GM12891 (cell line): ENCODE data around the gene NTRK3.

Source experiments
- DNase-seq: peaks from one replicate; pipeline ENCODE4 v3.0.0; 2011; ENCODE audit warnings: low spot score; ENCODE audit not compliant: insufficient read length
- FAIRE-seq: peaks from 2 replicates; lab custom pipeline; 2011; peaks lifted over from hg19 to GRCh38; lab: Jason Lieb, UNC
- PAX5 ChIP-seq: IDR thresholded peaks from 2 replicates; pipeline ENCODE4 v1.6.1; 2011; ENCODE audit warnings: low read length, moderate library complexity, mild to moderate bottlenecking; ENCODE audit not compliant: insufficient read depth, severe bottlenecking
- POLR2A ChIP-seq: IDR thresholded peaks from 2 replicates; pipeline ENCODE4 v1.6.1; 2011; ENCODE audit warnings: low read depth, low read length, control low read depth
- POLR2AphosphoS5 ChIP-seq: IDR thresholded peaks from 2 replicates; pipeline ENCODE4 v1.6.1; 2011; ENCODE audit warnings: low read depth, low read length, control low read depth
- POU2F2 ChIP-seq: IDR thresholded peaks from 2 replicates; pipeline ENCODE4 v1.6.1; 2011; ENCODE audit warnings: low read depth, mild to moderate bottlenecking, control low read depth, low read length, moderate library complexity
- SPI1 ChIP-seq: IDR thresholded peaks from 2 replicates; pipeline ENCODE4 v1.6.1; 2011; ENCODE audit warnings: low read depth, low read length, control low read depth
- TAF1 ChIP-seq: IDR thresholded peaks from 2 replicates; pipeline ENCODE4 v1.6.1; 2011; ENCODE audit warnings: low read depth, low read length, control low read depth

NTRK3 gene

GRCh38 chr15:87971076-87971475 is 285.5 kb downstream of the NTRK3 start:
- TF ChIP-seq TAF1 = no peak
- no peak for TF ChIP-seq SPI1
- no peak for TF ChIP-seq POLR2A
- no peak for TF ChIP-seq POU2F2
- no peak for TF ChIP-seq POLR2AphosphoS5
- TF ChIP-seq PAX5 = no peak
- FAIRE-seq (no peak), DNase-seq (no peak)

GRCh38 chr15:87967951-87968350 is 288.6 kb downstream of the NTRK3 start:
- FAIRE-seq (no peak), DNase-seq (no peak)
- TF ChIP-seq POLR2A (no peak), POU2F2 (no peak), POLR2AphosphoS5 (no peak), PAX5 (no peak), SPI1 (no peak), TAF1 (no peak)

- TF ChIP-seq POU2F2 (no peak), PAX5 (no peak), POLR2AphosphoS5 (no peak), TAF1 (no peak), POLR2A (no peak), SPI1 (no peak)
- DNase-seq = no peak
- FAIRE-seq = no peak
These were observed 291.2 kb downstream of the NTRK3 start for GRCh38 chr15:87965304-87965703.

GRCh38 chr15:87962428-87962827 is 294.1 kb downstream of the NTRK3 start:
- FAIRE-seq (no peak), DNase-seq (no peak)
- TF ChIP-seq POU2F2 = no peak
- no peak for TF ChIP-seq SPI1
- no peak for TF ChIP-seq TAF1
- no peak for TF ChIP-seq POLR2AphosphoS5
- no peak for TF ChIP-seq PAX5
- TF ChIP-seq POLR2A = no peak

GRCh38 chr15:87961851-87962420 is 294.6 kb downstream of the NTRK3 start:
- DNase-seq = no peak
- no peak for TF ChIP-seq PAX5
- TF ChIP-seq TAF1 = no peak
- TF ChIP-seq POLR2AphosphoS5 = no peak
- no peak for TF ChIP-seq POU2F2
- FAIRE-seq = no peak

- FAIRE-seq = no peak
- no peak for TF ChIP-seq SPI1
- no peak for TF ChIP-seq POLR2A
- no peak for TF ChIP-seq TAF1
- TF ChIP-seq POLR2AphosphoS5 = no peak
- no peak for TF ChIP-seq POU2F2
- no peak for TF ChIP-seq PAX5
- DNase-seq = no peak
These were observed 296.9 kb downstream of the NTRK3 start for GRCh38 chr15:87959662-87960061.

- no peak for TF ChIP-seq PAX5
- no peak for TF ChIP-seq TAF1
- no peak for TF ChIP-seq SPI1
- TF ChIP-seq POLR2A = no peak
- TF ChIP-seq POU2F2 = no peak
- TF ChIP-seq POLR2AphosphoS5 = no peak
- FAIRE-seq = no peak
- no peak for DNase-seq
These were observed 297.5 kb downstream of the NTRK3 start for GRCh38 chr15:87959080-87959479.

- DNase-seq = no peak
- TF ChIP-seq SPI1 = no peak
- TF ChIP-seq PAX5 = no peak
- TF ChIP-seq POLR2A = no peak
- TF ChIP-seq POLR2AphosphoS5 = no peak
- no peak for TF ChIP-seq TAF1
- no peak for TF ChIP-seq POU2F2
- no peak for FAIRE-seq
These were observed 301.1 kb downstream of the NTRK3 start for GRCh38 chr15:87955284-87955909.

DNA sequence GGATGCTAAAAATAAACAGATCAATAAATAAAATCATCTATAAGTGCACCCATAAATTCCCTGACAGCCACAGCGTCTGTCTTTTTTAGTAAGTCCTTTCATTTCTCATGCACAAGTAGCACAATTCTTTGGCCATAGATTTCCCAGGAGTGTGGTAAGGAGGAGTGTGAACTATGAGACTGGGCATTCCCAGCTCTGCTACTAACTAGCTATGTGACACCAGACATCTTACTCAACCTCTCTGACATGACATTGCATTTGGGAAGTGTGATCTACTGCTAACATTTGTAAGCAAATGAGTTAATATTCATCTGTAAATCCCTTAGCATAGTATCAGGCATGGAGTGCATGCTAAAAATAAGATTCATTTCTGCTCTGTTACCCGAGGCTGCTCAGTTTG is 301.7 kb downstream of the NTRK3 start:
- FAIRE-seq (no peak), DNase-seq (no peak)
- TF ChIP-seq SPI1 (no peak), PAX5 (no peak), POU2F2 (no peak), TAF1 (no peak), POLR2A (no peak), POLR2AphosphoS5 (no peak)
